ENCODE data around the gene TMEM107.
A peak's percentile ranks its signal among the peaks of the same experiment; 100 is the strongest.

TMEM107 gene

DNA sequence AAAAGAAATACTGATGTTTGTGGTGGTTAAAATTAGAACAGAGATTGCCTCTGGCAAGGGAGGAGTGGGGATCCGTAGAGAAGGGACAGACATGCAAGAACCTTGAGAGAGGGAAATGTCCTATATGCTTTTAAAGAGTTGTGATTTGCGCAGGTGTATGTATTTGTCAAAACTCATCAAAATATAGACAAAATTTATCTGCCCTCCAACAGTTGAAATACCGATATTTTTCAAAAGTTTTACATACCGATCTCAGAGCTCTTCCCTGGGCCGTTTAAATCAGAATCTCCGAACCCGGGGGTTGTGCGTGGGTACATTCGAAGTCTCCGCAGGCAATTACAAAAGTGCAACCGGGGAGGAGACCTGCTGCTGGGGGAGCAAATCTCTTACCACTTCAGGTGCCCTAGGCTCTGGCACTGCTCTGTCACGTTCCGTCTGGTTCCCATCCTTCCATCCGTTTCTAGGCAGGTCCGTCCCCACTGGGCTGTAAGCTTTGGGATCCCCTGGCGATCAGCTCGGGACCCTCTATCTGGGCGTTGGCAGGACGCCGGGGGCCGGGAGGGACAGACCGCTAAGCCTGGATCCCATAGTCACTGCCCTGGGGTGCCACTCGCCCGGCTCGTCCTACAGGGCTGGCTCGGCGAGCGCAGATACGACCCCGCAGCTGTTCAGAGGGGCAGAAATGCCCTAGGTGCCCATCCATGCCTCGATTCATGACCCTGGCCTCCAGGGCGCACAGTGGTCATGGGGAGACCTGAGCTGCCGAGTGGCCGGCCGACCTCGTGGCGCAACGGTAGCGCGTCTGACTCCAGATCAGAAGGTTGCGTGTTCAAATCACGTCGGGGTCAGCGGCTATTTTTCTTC lies 9.6 kb upstream of the TMEM107 start:
- Histone ChIP-seq H3K4me1 (peaks cover 19% of the 10 kb centered on the region), H3K79me2 (no peaks in the 10 kb centered on the region), H3K9ac (peak overlapping the region; percentile 48), H2AFZ (peak overlapping the region; percentile 92), H3K4me2 (ENCODE audit: low read length) (peak overlapping the region; percentile 78), H3K27ac (peak overlapping the region; percentile 97), H3K36me3 (ENCODE audit: control insufficient read depth, insufficient read depth, low read length) (no peaks in the 10 kb centered on the region), H3K9me3 (ENCODE audit: control insufficient read depth, low read length) (no peaks in the 10 kb centered on the region), H3K4me3 (ENCODE audit: low read depth, low read length) (peak overlapping the region; percentile 83), H3K27me3 (ENCODE audit: control insufficient read depth, insufficient read depth, low read length) (no peaks in the 10 kb centered on the region)
- TF ChIP-seq, protein P1, sequence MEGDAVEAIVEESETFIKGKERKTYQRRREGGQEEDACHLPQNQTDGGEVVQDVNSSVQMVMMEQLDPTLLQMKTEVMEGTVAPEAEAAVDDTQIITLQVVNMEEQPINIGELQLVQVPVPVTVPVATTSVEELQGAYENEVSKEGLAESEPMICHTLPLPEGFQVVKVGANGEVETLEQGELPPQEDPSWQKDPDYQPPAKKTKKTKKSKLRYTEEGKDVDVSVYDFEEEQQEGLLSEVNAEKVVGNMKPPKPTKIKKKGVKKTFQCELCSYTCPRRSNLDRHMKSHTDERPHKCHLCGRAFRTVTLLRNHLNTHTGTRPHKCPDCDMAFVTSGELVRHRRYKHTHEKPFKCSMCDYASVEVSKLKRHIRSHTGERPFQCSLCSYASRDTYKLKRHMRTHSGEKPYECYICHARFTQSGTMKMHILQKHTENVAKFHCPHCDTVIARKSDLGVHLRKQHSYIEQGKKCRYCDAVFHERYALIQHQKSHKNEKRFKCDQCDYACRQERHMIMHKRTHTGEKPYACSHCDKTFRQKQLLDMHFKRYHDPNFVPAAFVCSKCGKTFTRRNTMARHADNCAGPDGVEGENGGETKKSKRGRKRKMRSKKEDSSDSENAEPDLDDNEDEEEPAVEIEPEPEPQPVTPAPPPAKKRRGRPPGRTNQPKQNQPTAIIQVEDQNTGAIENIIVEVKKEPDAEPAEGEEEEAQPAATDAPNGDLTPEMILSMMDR (IDR thresholded peaks at IDR 0.05) = no peak

DNA sequence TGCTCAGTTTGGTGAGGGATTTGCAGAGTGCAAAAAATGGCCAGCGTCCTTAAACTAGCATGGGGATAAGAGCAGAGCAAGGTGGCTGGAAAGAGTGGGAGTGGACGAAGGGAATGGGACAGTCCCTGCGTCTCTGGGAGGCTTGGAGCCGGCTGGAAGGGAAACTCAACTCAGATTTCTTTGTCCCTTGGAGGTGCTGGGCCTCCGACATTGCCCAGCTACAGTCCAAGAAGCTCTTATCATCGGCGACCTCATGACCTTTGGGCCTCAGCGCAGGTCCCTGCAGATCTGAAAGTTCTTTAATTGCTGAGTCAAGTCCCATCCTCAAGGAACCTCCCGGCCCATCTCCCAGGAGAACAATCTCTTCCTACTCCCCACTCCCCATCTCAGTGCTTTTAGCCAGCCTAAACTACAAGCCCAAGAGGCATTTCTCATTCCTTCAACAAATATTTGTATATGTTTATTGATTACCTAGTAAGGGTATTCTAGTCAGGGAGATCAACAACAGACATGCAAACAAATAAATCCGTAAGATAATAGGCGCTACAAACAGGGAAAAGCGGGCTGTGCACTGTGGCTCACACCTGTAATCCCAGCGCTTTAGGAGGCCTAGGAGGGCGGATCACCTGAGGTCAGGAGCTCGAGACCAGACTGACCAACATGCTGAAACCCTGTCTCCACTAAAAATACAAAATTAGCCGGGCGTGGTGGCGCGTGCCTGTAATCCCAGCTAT lies 985 bp upstream of the TMEM107 start:
- H3K27ac ChIP-seq = peak overlapping the region; percentile 97
- H3K4me1 ChIP-seq = peaks cover 24% of the 10 kb centered on the region
- TF ChIP-seq, protein P1 (IDR thresholded peaks at IDR 0.05) = no peak
- H3K27me3 ChIP-seq (ENCODE audit: control insufficient read depth, insufficient read depth, low read length) = no peaks in the 10 kb centered on the region
- H3K36me3 ChIP-seq (ENCODE audit: control insufficient read depth, insufficient read depth, low read length) = no peaks in the 10 kb centered on the region
- no peak overlapping the region for H3K9ac ChIP-seq
- peak overlapping the region; percentile 87 for H3K4me3 ChIP-seq (ENCODE audit: low read depth, low read length)
- peaks cover 10% of the 10 kb centered on the region for H3K79me2 ChIP-seq
- no peaks in the 10 kb centered on the region for H3K9me3 ChIP-seq (ENCODE audit: control insufficient read depth, low read length)
- peak overlapping the region; percentile 98 for H3K4me2 ChIP-seq (ENCODE audit: low read length)
- peak overlapping the region; percentile 92 for H2AFZ ChIP-seq

DNA sequence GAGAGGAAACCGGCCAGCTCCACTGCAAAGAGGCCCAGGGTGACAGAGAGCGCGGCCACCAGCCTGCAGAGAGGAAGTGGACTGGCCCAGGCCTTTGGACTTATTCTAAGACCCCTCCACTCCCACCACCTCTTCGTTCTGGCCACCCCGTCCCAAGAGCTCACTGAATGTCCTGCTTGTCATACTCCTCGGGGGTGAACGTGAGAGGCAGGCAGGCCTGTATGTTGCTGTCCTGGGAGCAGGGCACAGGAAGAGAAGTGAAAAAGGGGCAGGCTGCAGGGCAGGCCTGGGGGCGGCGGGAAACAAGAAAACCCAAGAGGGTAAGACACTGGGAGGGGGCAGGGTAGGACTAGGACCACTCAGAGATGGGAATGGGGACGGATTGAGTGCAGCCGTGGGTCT lies 384 bp downstream of the TMEM107 start:
- peak overlapping the region; percentile 74 for H3K9ac ChIP-seq
- H2AFZ ChIP-seq = peak overlapping the region; percentile 92
- H3K9me3 ChIP-seq (ENCODE audit: control insufficient read depth, low read length) = no peaks in the 10 kb centered on the region
- H3K36me3 ChIP-seq (ENCODE audit: control insufficient read depth, insufficient read depth, low read length) = no peaks in the 10 kb centered on the region
- H3K4me1 ChIP-seq = peaks cover 24% of the 10 kb centered on the region
- H3K4me3 ChIP-seq (ENCODE audit: low read depth, low read length) = peak overlapping the region; percentile 87
- peaks cover 11% of the 10 kb centered on the region for H3K79me2 ChIP-seq
- TF ChIP-seq, protein P1 (IDR thresholded peaks at IDR 0.05) = no peak
- H3K27me3 ChIP-seq (ENCODE audit: control insufficient read depth, insufficient read depth, low read length) = no peaks in the 10 kb centered on the region
- H3K4me2 ChIP-seq (ENCODE audit: low read length) = peak overlapping the region; percentile 98
- H3K27ac ChIP-seq = peak overlapping the region; percentile 97

DNA sequence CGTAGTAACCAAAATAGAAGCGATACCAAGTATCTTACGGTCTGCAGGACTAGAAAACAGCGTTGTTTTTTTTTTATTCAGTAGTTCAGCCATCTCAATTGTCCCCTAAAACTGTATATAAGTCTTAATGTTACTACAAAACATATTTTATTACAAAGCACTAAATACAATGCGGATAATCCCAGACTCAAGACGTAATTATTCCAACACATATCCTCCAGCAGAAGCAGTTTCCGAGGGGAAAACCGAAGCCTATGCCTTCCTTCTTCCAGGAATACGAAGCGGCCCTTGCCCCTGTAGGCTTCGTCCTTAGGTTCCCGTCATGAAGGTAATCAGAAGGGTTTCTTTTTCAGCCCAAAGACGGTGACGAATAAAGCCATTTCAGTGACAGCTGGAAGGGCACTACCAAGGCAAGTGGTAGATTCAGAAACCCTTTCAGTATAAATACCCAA lies 2.3 kb downstream of the TMEM107 start:
- H3K9me3 ChIP-seq (ENCODE audit: control insufficient read depth, low read length) = no peaks in the 10 kb centered on the region
- H2AFZ ChIP-seq = peak overlapping the region; percentile 61
- peak overlapping the region; percentile 97 for H3K27ac ChIP-seq
- H3K4me2 ChIP-seq (ENCODE audit: low read length) = peak overlapping the region; percentile 91
- H3K9ac ChIP-seq = peak overlapping the region; percentile 49
- H3K79me2 ChIP-seq = peaks cover 18% of the 10 kb centered on the region
- peak overlapping the region; percentile 81 for H3K4me3 ChIP-seq (ENCODE audit: low read depth, low read length)
- H3K4me1 ChIP-seq = peaks cover 24% of the 10 kb centered on the region
- H3K27me3 ChIP-seq (ENCODE audit: control insufficient read depth, insufficient read depth, low read length) = no peaks in the 10 kb centered on the region
- TF ChIP-seq, protein P1 (IDR thresholded peaks at IDR 0.05) = no peak
- no peaks in the 10 kb centered on the region for H3K36me3 ChIP-seq (ENCODE audit: control insufficient read depth, insufficient read depth, low read length)

All from parathyroid adenoma (tissue), 2 donors.